GM23338 (cell line): ENCODE results near the gene OBSCN. TPM values are rescaled to one million over a fixed set of nuclear protein-coding genes. Genes with fewer than 3 reads are reported as not detected.

Experiments used
- ATAC-seq: fragments of 200-7000 bp; cut with Tn5 transposase; 3 replicates; pipeline ENCODE4 v1.9.1; 2020
- DNase-seq: peaks from one replicate; pipeline ENCODE4 v3.0.0-alpha.2; 2015; ENCODE audit warnings: low spot score
- H2AFZ ChIP-seq: fragments of 200-600 bp; sonication (generic); 2 replicates; pipeline ENCODE4 v1.8.0; 2016; ENCODE audit warnings: antibody characterized with exemption, mild to moderate bottlenecking, moderate library complexity
- H3F3A ChIP-seq: fragments of 200-600 bp; sonication (generic); replicated peaks from 2 replicates; pipeline ENCODE4 v1.8.0; 2017; ENCODE audit warnings: antibody characterized with exemption, mixed run types, low read depth
- H3K27ac ChIP-seq: fragments of 200-600 bp; sonication (generic); 2 replicates; pipeline ENCODE4 v1.6.1; 2016; ENCODE audit warnings: low read depth
- H3K27me3 ChIP-seq: fragments of 200-600 bp; sonication (generic); 2 replicates; pipeline ENCODE4 v1.8.0; 2016; ENCODE audit warnings: mild to moderate bottlenecking, mixed run types, moderate library complexity; ENCODE audit not compliant: insufficient read depth
- H3K36me3 ChIP-seq: fragments of 200-600 bp; sonication (generic); 2 replicates; pipeline ENCODE4 v1.8.0; 2016; ENCODE audit warnings: mild to moderate bottlenecking; ENCODE audit not compliant: insufficient read depth
- H3K4me1 ChIP-seq: fragments of 200-600 bp; sonication (generic); 2 replicates; pipeline ENCODE4 v1.8.0; 2016; ENCODE audit warnings: mild to moderate bottlenecking, moderate library complexity; ENCODE audit not compliant: insufficient read depth
- H3K4me2 ChIP-seq: fragments of 200-600 bp; sonication (generic); 2 replicates; pipeline ENCODE4 v1.7.1; 2017; ENCODE audit warnings: mixed run types
- H3K4me3 ChIP-seq: fragments of 200-600 bp; sonication (generic); 2 replicates; pipeline ENCODE4 v1.6.1; 2016; ENCODE audit warnings: mixed run types
- H3K79me2 ChIP-seq: fragments of 200-600 bp; sonication (generic); replicated peaks from 2 replicates; pipeline ENCODE4 v1.8.0; 2017; ENCODE audit warnings: mild to moderate bottlenecking; ENCODE audit not compliant: insufficient read depth
- H3K9me2 ChIP-seq: fragments of 200-600 bp; sonication (generic); 2 replicates; pipeline ENCODE4 v1.8.0; 2017; ENCODE audit not compliant: insufficient read depth
- H4K20me1 ChIP-seq: fragments of 200-600 bp; sonication (generic); replicated peaks from 2 replicates; pipeline ENCODE4 v1.8.0; 2017; ENCODE audit warnings: mild to moderate bottlenecking; ENCODE audit not compliant: insufficient read depth
- H3K27ac Mint-ChIP-seq: 2 replicates; pipeline ENCODE4 v1.8.0; 2020; ENCODE audit warnings: inconsistent platforms, mild to moderate bottlenecking, moderate library complexity, mixed read lengths
- H3K27me3 Mint-ChIP-seq: 3 replicates; pipeline ENCODE4 v1.8.0; 2022; ENCODE audit warnings: low read depth, mild to moderate bottlenecking, moderate library complexity, mixed read lengths, inconsistent platforms; ENCODE audit not compliant: insufficient read depth, poor library complexity
- H3K36me3 Mint-ChIP-seq: 3 replicates; pipeline ENCODE4 v1.8.0; 2021; ENCODE audit warnings: low read depth, mild to moderate bottlenecking, inconsistent platforms, moderate library complexity, mixed read lengths
- H3K4me1 Mint-ChIP-seq: 3 replicates; pipeline ENCODE4 v1.8.0; 2020; ENCODE audit warnings: mild to moderate bottlenecking, inconsistent platforms, mixed read lengths
- H3K4me3 Mint-ChIP-seq: 3 replicates; pipeline ENCODE4 v1.8.0; 2021; ENCODE audit warnings: moderate library complexity, mild to moderate bottlenecking, inconsistent platforms, mixed read lengths
- H3K9me3 Mint-ChIP-seq: 3 replicates; pipeline ENCODE4 v1.8.0; 2020; ENCODE audit warnings: moderate library complexity, mild to moderate bottlenecking, inconsistent platforms, mixed read lengths
- ETS1 ChIP-seq: IDR thresholded peaks from 2 replicates; pipeline ENCODE4 v1.6.1; 2016; ENCODE audit warnings: antibody characterized with exemption
- REST ChIP-seq: IDR thresholded peaks from one replicate; pipeline ENCODE4 v1.6.1; 2018; ENCODE audit warnings: antibody characterized with exemption; ENCODE audit not compliant: unreplicated experiment
- ZNF114 ChIP-seq: fragments of 250-450 bp; sonication (Bioruptor Pico); IDR thresholded peaks from 2 replicates; pipeline ENCODE4 v1.5.0; 2020; ENCODE audit warnings: mild to moderate bottlenecking, moderate library complexity
- ZNF462 ChIP-seq: fragments of 250-450 bp; sonication (Bioruptor Pico); IDR thresholded peaks from 2 replicates; pipeline ENCODE4 v1.5.0; 2020; ENCODE audit warnings: mild to moderate bottlenecking, moderate library complexity
- polyA plus RNA-seq: library from polyadenylated mRNA; unstranded; fragments of >200 nt; fragmentation: Nextera tagmentation; extraction: Ambion mirVana; gene quantifications from 2 replicates; pipeline ENCODE4 v1.2.1, GENCODE V29; 2016
- total RNA-seq: library from RNA; depleted of rRNA; stranded (reverse); fragments of >200 nt; shearing (Covaris generic); gene quantifications from 2 replicates; pipeline ENCODE4 v1.2.3, GENCODE V29; 2014

Gene OBSCN
- total and polyA plus RNA-seq, 2 experiments from 2014 or later, result 8.4 to 38.5 TPM

- H3K9me2 ChIP-seq, result 0 out of 2 replicates have a peak, but pooled peaks cover 3% of the 10 kb centered on the region
- H3K4me3 ChIP-seq, result no peak overlapping the region
- H3K27ac ChIP-seq, result no peak overlapping the region
- Mint-ChIP-seq H3K4me1 (no peaks in the 10 kb centered on the region; the same call in 2 of the 3 replicates), H3K9me3 (peaks cover 9% of the 10 kb centered on the region; the same call in 2 of the 3 replicates), H3K27ac (no peak overlapping the region), H3K36me3 (no peaks in the 10 kb centered on the region), H3K4me3 (no peak overlapping the region), H3K27me3 (peaks cover 6% of the 10 kb centered on the region)
- H3K79me2 ChIP-seq, result no peaks in the 10 kb centered on the region
- H3F3A ChIP-seq, result no peaks in the 10 kb centered on the region
- H3K4me1 ChIP-seq, result no peaks in the 10 kb centered on the region
- H4K20me1 ChIP-seq, result no peaks in the 10 kb centered on the region
- no peak for ATAC-seq
- no peak overlapping the region for H3K4me2 ChIP-seq
- no peak overlapping the region for H2AFZ ChIP-seq
- no peak for TF ChIP-seq ZNF462 (CRISPR knock-in tag)
- no peak for TF ChIP-seq ETS1
- TF ChIP-seq ZNF114, result no peak
- no peak for TF ChIP-seq REST
- no peaks in the 10 kb centered on the region for H3K27me3 ChIP-seq
- H3K36me3 ChIP-seq, result no peaks in the 10 kb centered on the region
- DNase-seq, result no peak
Measured at GRCh38 chr1:228190182-228190581, 17.7 kb upstream of the OBSCN start.
